Endothelial cell of umbilical vein (primary cell): ENCODE data around the gene RGS1.

Source experiments
- EZH2 ChIP-seq: IDR thresholded peaks from 2 replicates; pipeline ENCODE4 v1.6.1; 2012; ENCODE audit warnings: borderline replicate concordance, low read depth, mild to moderate bottlenecking, moderate library complexity, low read length, inconsistent platforms; ENCODE audit not compliant: severe bottlenecking
- GATA2 ChIP-seq: IDR thresholded peaks from 2 replicates; pipeline ENCODE4 v1.7.0; 2011; ENCODE audit warnings: low read depth, mild to moderate bottlenecking, moderate library complexity, mixed read lengths, low read length; ENCODE audit not compliant: insufficient read length, insufficient read depth
- JUN ChIP-seq: IDR thresholded peaks from 2 replicates; pipeline ENCODE4 v1.6.1; 2011; ENCODE audit warnings: borderline replicate concordance, low read depth; ENCODE audit not compliant: insufficient read length, insufficient read depth
- POLR2AphosphoS5 ChIP-seq: IDR thresholded peaks from 2 replicates; pipeline ENCODE4 v1.6.1; 2012; ENCODE audit warnings: low read depth, mild to moderate bottlenecking, control low read depth, low read length, moderate library complexity; ENCODE audit not compliant: insufficient read depth
- TF ChIP-seq, protein P1 (sequence below), 2 donors: IDR thresholded peaks; 1 replicate in 1 of 2; 2 replicates in 1 of 2; pipeline ENCODE4 v1.5.1; 2011; ENCODE audit warnings: low read length in 2 of 2, mild to moderate bottlenecking in 2 of 2, moderate library complexity in 2 of 2, control low read depth in 1 of 2, inconsistent platforms in 1 of 2, low read depth in 1 of 2; ENCODE audit not compliant: insufficient read depth in 1 of 2; ENCODE audit errors: extremely low read depth in 1 of 2

DNA sequence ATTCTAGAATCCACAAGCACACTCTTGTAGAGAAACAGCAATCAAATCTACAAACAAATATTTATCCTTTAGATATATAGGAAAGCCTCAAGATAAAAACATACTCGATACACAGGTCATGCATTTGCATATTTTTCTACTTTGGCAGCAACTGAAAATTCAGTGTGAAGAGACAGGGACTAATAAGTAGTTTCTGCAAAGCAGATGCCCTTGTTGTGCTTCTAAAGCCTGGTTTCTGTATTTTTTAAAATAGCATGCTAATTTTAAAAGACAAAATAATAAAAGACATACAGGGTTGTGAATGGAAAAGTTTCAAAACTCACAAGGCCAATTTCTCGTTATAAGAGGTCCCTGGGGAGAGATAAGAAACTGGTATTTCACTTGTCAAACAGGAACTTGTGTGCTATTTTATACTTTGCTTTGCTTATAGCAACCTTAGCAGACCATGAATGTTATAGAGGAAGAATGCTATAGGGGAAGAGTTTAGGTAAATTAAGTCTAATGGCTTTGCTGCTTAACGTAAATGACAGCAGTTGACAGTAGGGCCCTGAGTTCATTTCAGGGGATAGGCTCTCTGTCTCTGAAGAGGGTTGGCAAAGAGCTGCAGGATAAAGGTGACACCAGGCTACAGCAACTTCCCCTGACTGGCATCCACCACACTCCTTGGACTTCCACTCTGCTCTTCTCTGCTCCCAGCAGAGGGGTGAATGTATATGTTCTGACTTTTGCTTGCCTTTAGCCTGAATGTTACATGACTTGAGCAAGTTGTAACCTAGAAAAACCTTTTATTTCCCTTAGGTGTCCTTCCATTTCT, 51.0 kb downstream of the RGS1 start:
- TF ChIP-seq POLR2AphosphoS5 (no peak), EZH2 (no peak), GATA2 (no peak), JUN (no peak)
- TF ChIP-seq, protein P1, sequence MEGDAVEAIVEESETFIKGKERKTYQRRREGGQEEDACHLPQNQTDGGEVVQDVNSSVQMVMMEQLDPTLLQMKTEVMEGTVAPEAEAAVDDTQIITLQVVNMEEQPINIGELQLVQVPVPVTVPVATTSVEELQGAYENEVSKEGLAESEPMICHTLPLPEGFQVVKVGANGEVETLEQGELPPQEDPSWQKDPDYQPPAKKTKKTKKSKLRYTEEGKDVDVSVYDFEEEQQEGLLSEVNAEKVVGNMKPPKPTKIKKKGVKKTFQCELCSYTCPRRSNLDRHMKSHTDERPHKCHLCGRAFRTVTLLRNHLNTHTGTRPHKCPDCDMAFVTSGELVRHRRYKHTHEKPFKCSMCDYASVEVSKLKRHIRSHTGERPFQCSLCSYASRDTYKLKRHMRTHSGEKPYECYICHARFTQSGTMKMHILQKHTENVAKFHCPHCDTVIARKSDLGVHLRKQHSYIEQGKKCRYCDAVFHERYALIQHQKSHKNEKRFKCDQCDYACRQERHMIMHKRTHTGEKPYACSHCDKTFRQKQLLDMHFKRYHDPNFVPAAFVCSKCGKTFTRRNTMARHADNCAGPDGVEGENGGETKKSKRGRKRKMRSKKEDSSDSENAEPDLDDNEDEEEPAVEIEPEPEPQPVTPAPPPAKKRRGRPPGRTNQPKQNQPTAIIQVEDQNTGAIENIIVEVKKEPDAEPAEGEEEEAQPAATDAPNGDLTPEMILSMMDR (IDR thresholded peaks at IDR 0.05; ENCODE audit: extremely low read depth in 1 of 2, insufficient read depth in 1 of 2, low read depth in 1 of 2, low read length in 2 of 2) = no peak
